NCI-H1105 treated with DMSO at 0.1 percent for 48 hours (cell line): ENCODE results near the gene RIPK3.
"Not testable (repeated sequence)": the region's sequence is repeated elsewhere in the genome, so short reads cannot be mapped to it uniquely, and the experiment has no call there.

Experiments
- DNase-seq: peaks from one replicate; lab custom pipeline; 2025; lab: John Stamatoyannopoulos, UW

The RIPK3 gene

DNA sequence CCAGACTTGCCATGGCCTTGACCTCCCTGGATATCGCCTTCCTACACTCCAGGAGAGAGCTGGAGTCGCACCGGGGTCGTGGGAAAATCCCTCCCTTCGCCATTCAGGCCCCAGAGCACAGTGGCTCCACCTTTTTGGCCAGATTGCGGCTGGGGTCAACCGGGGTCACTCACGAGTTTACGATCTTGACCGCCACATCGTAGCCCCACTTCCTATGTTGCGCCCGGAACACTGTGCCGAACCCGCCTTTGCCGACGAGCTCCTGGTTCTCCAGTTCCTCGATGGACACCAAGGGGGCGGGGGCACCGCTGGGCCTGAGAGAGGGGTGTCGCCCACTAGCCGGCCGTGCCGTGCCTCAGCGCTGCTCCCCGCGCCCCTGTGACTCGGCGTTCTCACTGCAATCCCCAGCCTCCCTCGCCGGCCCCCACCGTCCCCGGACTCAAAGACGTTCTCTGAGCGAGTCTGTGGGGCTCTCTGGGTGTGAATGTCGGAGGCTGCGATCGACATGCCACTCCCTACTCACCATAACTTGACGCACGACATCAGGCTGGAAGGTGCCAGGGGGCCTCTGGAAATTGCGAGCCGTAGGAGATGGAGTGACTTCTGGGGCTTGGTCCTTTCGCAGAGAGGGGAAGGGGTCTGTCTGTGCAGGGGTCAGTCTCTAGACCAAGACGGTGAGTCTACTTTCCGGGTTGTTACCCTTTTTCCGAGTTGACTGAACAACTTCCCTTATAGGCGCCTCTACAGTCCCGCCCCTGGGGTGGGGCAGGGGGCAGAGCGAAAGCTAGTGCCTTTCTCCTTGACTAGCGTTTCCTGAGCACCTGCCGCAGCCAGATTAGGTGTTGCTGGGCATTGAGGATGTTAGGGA, at the start of gene RIPK3:
Gene RIPK3 (minus strand): TSS at position 708 of the 868 bp plus-strand sequence. CDS start 165 bp downstream, at position 543.
- no peak for DNase-seq

DNA sequence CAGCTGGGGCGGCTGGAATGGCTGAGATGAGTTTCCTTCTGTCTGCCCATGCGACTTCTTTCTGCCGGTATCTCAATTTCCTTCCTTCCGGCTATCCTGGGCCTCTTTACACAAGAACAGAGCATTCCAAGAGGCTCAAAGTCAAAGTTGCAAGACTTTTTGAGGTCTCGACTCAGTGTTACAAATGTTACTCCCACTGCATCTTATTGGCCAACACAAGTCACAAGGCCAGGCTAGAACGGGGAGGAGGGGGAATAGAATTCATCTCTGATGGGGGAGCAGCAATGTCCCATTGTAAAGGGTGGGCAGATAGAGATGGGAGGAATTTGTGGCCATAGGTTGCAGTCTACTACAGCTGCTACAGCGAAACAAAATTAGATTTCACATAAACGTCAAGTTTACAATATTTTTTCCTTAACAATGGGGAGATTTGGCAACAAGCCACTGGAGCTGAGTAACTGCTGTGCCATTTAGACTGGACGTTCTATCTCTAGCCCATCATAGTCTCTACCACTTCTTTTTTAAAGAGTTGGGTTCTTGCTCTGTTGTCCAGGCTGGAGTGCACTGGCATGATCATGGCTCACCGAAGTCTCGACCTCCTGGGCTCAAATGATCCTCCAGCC, 49.5 kb upstream of the RIPK3 start:
- no peak for DNase-seq

DNA sequence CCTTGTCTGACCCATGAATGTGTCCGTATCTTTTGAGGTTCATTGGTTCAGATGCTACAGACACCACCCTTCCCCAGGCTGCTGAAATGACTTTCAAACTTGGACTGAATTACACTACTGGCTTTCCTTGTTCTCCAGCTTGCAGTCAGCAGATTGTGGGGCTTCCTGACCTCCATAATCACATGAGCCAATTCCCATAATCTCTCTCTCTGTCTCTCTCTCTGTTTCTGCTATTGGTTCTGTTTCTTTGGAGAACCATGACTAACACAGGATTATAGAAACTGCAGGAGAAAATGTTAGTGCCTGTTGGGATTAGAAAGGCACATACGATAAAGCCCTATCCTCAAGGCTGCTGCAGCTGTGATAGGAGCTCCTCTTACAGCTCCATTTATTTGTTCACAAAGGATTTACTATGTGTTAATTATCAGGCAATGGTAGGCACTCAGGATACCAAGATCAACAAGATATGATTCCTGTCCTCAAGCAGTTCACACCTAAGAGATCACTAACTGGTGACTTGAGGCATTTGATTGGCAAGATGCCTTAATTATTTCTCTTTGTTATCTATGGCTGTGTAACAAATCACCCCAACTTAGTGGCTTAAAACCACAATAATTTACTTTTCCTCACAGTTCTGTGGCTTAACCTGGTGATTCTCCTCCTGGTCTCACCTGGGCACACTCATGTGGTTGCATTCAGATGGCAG, 48.8 kb upstream of the RIPK3 start:
- DNase-seq = no peak

DNA sequence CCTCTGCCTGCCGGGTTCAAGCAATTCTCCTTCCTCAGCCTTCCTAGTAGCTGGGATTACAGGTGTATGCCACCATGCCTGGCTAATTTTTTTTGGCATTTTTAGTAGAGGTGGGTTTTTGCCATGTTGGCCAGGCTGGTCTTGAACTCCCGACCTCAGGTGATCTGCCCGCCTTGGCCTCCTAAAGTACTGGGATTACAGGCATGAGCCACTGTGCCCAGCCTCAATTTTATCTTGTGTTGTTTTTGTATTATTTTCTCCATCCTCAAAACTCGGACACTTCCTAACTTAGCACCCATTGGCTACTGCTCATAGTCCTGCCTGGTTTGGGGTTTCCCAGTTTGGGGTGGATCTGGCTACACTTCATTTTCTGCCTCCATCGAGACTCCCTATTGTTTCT, 47.8 kb upstream of the RIPK3 start:
- not testable (repeated sequence) for DNase-seq

DNA sequence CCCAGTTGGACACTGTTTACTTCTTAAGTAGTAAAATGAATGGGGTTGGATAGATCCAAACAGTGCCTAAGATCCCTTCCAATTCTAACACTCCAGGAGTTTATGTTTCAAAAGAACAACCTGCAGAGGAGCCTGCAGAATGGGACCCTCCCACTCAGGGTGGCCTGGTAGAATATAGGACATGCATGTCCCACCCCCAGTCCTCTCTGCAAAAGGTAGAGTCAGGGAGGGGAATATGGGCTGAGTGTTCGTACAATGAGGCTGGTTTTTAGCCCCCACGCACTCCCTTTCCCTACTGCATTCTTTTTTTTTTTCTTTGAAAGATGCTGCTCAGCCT, 47.2 kb upstream of the RIPK3 start:
- no peak for DNase-seq

DNA sequence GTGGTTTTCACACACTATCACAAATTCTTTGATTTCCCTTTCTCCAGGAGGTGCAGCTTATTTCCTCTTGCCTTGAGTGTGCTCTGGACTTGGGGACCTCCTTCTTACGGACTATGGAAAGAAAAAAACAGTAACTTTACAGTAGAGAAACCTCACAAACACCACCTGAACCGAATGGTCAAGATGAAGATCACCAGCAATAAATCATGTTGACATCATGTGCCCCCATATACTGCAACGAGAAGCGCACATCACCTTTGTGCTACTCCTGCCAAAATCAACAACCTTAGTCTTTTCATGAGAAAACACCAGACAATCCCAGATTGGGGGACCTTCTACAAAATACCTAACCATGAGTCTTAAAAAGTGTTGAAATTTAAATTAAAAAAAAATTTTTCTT, 45.7 kb upstream of the RIPK3 start:
- no peak for DNase-seq

DNA sequence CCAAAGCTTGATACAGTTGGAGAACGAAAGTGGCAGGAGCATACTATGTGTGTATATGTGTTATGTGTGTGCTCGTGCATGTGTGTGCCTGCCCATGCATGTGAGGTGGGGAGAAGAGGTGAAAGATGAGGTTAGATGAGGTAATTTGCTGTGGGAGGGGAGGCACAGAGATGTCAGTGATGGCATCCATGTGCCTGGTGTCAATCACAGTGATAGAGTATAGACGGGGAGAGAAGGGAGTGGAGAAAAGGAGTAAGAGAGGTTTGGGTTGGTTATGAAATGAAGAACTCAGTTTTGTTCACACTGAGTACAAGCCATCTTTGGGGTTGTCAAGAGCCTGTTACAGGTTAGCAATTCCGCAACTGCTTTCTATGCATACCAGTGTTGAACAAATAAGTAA, 44.4 kb upstream of the RIPK3 start:
- no peak for DNase-seq

DNA sequence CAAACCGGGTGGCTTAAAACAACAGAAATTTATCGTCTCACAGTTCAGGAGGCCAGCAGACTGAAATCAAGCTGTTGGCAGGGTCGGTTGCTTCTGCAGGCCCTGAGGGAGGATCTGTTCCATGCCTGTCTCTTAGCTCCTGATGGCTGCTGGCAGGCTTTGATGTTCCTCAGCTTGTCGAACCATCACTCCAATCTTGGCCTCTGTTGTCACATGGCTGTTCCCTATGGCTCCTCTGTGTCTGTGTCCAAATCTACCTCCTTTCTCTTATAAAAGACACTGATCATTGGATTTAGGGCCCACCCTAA, 42.2 kb upstream of the RIPK3 start:
- no peak for DNase-seq

DNA sequence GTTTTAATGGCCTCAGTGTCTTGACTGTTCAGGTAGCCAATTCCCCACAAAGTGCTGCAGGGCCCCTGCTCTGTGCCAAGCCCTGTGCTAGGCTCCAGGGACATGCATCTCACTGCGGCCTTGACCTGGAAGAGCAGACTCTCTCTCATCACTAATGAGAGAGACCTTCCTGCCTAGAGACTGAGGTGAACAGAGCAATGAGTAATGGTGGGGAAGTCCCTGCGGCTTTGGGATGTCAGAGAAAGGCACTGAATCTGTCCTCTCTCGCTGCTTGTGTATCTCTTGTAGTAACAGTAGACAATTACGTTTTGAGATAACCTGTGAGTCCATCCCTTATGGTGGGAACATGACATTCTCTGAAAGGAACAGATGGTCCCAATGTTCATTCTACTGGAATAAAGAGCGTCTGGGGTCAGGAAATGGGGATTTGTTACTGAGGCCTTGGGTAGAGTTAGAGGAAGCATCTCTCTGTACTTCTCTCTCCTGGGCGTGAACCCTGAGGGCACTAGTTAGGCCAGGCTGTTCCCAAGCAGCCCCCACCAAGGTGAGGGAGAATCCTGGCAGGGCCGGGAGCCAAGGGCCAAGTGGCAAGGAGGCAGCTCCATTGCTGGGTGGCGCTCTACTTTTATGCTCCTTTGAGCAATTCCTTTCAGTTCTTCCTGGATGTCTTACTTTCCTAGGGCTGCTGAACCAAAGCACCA, 41.7 kb upstream of the RIPK3 start:
- DNase-seq = no peak

DNA sequence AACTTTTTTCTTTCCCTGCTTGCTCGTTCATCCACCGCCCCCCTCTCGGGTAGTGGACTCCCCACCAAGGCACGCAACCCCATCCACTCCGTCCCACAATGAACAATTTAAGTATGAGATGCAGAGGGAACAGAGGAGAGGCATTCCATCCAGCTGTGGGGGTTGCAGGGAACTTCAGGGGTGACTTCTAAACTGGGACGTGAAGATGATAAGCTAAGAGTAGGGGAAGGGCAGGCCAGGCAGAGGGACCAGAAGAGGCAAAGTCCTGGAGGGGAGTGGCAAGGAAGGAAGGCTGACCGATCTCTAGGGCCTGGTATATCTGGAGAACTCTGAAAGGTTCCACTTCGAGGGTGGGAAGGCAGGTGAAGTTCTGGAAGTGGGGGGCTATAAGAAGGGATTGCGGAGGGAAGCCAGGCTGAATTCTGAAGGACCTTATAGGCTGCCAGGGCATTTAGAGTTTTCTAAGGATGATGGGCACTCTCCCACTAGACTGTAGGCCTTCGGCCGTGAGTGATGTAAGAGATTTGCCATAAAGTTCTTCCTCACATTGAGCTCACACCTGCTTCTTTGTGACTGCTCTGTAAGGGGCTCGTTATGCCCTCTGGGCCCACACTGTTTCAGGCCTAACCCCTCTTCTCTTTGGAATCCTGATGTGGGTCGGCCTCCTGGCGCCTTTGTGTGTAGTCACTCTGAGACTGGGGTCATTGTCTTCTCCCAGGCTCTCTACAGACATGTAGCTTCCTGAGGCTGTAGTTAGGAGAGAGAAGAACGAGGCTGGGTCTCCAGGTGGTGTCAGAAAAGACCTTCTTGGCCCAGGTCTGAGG, 40.3 kb upstream of the RIPK3 start:
- DNase-seq = no peak

DNA sequence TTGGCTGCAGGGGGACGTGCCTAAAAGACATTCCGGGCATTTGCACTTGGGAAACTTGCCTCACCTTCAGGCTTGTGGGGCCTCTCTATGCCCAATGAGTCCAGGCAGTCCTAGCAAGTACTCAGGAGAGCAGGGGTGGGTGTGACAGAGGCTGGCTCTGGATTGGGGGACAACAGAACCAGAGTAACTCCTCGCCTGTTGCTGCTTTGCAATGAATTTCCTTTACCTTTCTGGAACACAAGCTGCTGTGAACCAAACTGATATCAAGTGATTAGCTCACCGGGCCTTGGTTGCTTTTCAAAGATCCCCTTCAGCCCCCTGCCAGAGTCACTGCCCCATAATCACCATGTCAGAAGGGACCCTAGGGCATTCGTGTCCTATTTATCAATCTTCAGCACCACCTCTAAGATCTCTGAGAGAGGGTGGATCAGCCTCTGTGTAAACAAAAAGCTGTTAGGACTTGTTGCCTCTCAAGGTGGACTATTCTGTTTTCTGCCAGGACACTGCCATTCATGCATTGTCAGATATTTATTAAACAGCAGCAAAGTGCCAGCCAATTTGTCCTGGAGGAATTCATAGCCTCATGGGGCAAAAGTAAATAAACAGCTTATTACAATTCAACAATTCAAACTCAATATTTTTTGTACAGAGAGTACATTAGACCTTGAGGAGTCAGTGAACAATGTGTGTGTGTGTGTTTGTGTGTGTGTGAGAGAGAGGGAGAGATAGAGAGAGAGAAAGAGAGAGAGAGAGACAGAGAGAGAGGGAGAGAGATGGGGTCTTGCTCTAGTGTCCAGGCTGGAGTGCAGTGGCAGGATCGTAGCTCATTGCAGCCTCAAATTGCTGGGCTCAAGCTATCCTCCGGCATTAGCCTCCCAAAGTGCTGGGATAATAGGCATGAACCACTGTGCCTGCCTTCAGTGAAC, 39.5 kb upstream of the RIPK3 start:
- DNase-seq = peak; percentile 2

DNA sequence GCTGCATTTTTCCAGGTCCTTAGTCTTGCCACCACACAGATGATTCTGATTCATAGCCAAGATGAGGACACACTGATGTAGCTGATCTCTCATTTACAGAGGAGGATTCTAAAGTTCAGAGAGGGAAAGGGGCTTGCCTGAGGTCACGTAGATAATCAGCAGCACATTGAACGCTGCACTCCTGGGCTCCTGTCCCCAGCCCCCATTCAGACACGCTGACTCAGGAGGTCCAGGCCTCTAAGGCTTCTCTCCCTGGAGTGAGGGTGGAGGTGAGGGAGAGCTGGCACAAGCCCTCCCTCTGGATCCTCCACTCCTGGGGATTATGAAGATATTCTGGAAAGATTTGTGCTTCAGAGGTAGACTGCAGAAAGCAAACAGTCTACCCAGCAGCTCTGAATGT, 38.5 kb upstream of the RIPK3 start:
- DNase-seq = no peak

DNA sequence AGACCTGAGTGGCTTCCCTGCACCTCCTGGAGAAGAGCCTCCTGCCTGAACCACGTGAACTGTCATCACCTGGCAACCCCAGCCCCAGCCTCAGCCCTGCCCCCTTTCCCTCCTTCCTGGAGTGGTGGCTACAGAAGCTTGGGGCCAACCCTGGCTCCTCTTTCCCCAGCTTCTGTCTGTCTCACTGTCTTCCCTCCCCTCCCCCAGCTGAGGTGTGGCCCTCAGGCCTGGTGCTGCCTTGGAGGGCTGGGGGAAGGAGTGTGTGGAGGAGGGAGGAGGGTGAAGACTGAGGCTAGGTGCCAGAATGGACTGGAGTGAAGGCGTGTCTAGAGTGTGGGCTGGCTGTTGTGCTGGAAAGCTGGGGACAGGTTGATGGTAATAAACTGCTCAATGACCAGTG, 37.9 kb upstream of the RIPK3 start:
- no peak for DNase-seq

DNA sequence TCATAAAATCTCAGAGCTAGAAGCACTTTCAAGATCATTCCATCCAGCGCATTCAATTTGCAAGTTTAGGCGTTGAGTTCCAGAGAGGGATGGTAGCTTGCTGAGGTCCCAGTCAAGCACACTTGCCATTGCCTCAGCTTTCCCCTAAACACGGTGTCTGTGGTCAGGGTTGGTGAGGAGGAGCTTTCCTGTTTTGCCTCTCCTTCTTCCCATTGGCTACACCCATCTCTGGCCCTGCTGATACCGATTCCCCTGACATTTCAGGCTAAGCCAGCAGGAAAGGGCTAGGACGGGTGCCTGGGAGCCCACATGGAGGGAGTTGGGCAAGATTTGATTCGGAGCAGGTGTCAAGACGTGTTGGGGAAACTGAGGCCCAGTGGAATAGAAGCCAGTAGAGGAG, 37.3 kb upstream of the RIPK3 start:
- DNase-seq = no peak

DNA sequence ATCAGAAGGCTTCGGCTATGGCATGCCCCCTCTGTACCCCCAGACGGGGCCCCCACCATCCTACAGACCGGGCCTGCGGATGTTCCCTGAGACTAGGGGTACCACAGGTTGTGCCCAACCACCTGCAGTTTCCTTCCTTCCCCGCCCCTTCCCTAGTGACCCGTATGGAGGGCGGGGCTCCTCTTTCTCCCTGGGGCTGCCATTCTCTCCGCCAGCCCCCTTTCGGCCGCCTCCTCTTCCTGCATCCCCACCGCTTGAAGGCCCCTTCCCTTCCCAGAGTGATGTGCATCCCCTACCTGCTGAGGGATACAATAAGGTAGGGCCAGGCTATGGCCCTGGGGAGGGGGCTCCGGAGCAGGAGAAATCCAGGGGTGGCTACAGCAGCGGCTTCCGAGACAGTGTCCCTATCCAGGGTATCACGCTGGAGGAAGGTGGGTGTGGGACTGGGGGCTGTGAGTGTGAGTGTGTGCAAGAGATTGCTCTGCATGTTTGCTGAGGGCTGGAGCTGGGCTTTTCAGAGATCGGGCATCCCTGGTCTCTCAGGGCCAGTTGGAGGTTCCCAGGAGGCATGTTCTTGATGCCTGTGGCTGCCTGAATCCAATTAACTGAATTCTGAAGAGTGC, 36.8 kb upstream of the RIPK3 start:
- DNase-seq = no peak

DNA sequence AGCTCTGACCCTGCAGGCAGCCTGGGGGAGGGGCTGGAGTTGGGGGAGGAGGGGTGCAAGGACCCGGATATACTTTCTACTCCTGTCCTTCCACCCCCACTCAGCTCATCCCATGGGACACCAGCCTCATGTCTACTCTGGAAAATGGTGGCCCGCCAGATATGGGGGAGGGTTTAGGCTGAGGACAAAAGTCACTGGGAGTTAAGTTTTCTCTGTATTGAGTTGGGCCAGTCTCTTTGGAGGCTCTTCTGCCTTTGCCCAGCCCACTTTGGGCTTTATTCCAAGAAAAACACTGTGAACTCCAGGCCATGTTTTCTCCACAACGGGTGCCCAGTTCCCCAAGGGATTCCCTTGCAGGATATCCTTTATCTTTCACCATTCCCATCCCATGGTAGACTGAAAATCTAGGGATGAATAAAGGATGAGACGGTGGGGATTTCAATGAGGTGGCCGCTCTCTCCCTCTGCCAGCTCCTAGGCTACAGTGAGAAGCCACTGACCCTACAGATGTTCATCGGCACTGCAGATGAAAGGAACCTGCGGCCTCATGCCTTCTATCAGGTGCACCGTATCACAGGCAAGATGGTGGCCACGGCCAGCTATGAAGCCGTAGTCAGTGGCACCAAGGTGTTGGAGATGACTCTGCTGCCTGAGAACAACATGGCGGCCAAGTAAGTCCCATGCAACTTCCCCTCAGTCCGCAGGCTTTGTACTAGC, 33.1 kb upstream of the RIPK3 start:
- DNase-seq = peak; percentile 19

DNA sequence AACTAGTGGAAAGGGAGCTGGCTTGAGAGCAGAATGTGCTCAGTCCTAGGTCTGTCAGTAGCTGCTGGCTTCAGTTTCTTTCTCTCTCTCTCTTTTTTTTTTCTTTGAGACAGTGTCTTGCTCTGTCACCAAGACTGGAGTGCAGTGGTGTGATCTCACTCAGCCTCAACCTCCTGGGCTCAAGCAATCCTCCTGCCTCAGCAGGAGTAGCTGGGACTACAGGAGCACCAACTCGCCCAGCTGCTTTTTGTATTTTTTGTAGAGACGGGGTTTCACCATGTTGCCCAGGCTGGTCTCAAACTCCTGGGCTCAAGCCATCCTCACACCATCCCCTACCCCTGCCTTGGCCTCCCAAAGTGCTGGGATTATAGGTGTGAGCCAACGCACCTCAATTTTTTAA, 31.8 kb upstream of the RIPK3 start:
- DNase-seq = not testable (repeated sequence)

DNA sequence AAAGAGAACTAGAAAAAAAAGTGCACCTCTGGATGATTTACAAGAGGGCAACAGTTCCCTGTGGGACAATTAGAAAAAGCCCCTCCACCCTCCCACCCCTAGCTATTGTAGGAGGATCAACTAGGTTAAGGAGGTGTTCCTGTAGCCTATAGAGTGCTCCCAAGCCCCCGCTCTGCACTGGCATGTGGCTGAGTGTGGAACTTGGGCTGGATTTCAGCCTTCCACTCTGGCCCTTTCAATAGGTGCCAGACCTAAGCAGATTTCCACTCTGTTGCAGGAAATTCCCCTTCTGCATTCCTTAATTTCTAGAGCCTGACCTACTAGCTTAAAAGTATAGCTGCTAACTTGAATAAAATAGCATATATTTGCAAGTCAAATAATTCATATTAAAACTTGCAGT, 31.0 kb upstream of the RIPK3 start:
- DNase-seq = no peak

DNA sequence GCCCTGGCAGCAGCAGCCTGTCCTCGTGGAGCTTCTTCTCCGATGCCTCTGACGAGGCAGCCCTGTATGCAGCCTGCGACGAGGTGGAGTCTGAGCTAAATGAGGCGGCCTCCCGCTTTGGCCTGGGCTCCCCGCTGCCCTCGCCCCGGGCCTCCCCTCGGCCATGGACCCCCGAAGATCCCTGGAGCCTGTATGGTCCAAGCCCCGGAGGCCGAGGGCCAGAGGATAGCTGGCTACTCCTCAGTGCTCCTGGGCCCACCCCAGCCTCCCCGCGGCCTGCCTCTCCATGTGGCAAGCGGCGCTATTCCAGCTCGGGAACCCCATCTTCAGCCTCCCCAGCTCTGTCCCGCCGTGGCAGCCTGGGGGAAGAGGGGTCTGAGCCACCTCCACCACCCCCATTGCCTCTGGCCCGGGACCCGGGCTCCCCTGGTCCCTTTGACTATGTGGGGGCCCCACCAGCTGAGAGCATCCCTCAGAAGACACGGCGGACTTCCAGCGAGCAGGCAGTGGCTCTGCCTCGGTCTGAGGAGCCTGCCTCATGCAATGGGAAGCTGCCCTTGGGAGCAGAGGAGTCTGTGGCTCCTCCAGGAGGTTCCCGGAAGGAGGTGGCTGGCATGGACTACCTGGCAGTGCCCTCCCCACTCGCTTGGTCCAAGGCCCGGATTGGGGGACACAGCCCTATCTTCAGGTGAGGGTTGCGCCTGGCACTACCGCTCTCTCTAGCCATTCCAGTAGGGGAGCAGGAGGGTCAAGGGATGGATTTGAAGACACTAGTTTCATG, 30.3 kb upstream of the RIPK3 start:
- no peak for DNase-seq
